Endometrium (tissue), 2 donors: ENCODE data around the gene HGS.
A peak's percentile ranks its signal among the peaks of the same experiment; 100 is the strongest.

Experiments
- FAIRE-seq: peaks from 2 replicates; lab custom pipeline; 2012; peaks lifted over from hg19 to GRCh38; lab: Jason Lieb, UNC
- donor health status: control.
- donor health status: control.

The HGS gene, protein sequence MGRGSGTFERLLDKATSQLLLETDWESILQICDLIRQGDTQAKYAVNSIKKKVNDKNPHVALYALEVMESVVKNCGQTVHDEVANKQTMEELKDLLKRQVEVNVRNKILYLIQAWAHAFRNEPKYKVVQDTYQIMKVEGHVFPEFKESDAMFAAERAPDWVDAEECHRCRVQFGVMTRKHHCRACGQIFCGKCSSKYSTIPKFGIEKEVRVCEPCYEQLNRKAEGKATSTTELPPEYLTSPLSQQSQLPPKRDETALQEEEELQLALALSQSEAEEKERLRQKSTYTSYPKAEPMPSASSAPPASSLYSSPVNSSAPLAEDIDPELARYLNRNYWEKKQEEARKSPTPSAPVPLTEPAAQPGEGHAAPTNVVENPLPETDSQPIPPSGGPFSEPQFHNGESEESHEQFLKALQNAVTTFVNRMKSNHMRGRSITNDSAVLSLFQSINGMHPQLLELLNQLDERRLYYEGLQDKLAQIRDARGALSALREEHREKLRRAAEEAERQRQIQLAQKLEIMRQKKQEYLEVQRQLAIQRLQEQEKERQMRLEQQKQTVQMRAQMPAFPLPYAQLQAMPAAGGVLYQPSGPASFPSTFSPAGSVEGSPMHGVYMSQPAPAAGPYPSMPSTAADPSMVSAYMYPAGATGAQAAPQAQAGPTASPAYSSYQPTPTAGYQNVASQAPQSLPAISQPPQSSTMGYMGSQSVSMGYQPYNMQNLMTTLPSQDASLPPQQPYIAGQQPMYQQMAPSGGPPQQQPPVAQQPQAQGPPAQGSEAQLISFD

DNA sequence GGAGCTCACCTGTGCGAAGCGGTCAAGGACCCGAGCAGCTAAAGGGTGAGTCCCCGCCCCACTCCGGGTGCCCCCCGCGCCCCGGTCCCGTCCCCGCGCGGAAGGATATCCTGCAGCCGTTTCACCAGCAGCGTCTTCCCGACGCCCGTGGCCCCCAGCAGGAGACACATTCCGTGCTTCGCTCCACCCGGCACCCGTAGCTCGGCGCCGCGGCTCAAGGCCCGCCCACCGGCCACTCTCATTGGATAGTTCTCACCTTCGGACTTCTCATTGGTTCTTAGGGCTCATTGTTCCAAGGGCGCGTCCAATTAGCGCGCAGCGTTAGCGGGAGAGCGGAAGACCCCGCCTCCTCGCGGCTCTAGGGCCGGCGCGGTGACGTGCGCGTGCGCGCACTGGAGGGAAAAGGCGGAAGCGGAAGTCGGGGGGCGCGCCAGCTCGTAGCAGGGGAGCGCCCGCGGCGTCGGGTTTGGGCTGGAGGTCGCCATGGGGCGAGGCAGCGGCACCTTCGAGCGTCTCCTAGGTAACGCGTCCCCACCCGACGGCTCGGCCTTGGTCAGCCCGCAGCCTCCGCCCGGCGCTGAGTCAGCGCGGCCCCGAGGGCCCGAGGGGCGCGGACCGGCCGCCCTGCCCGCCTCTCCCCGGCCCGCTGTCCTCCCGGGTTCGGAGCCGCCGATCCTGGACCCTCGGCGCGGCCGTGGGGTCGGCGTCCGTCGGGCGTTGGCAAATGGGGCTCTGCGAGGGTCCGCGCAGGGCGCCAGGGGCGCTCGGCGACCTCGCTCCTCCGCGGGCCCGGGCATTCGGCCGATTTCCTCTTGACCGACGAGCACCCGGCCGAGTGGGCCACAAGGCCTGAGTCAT lies at the start of gene HGS, which contains the start of gene ARL16:
Gene HGS, plus strand, starts transcription at position 428 of the 858 bp plus-strand sequence. Its CDS starts 56 bp downstream, at position 484.
Gene ARL16, minus strand, starts transcription at position 214 of the 858 bp plus-strand sequence. Its CDS starts 44 bp downstream, at position 170.
- FAIRE-seq, result peak; percentile 98

DNA sequence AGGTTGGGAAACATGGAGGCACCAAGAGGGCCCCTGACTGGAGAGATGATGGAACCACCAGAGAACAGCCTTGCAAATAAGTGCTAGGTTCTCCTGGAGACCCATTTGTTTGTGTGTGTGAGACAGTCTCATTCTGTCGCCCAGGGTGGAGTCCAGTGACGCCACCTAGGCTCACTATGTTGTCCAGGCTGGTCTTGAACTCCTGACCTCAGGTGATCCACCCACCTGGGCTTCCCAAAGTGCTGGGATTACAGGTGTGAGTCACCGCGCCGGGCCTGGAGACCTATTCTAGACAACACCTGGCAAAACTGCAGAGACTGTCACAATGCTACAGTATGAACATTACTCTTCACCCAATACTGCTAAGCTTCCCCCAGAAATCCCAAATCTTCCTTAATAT lies 48.4 kb upstream of the HGS start:
- FAIRE-seq, result no peak

DNA sequence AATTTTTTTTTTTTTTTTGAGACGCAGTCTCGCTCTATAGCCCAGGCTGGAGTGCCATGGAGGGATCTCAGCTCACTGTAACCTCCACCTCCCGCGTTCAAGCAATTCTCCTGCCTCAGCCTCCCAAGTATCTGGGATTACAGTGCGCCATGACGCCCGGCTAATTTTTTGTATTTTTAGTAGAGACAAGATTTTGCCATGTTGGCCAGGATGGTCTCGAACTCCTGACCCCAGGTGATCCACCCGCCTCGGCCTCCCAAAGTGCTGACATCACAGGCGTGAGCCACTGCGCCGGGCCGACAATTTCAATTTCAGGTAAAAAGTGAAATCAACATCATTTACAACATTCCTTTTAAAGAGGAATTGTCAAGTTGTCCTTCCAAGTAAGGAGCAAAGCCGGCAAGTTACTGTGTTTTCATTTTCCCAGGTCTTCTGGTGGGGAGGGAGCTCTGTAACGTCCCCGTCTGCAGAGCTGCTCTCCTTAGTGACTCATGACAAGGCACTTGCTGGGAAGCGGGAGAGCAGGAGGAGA lies 47.8 kb upstream of the HGS start:
- FAIRE-seq, result no peak

DNA sequence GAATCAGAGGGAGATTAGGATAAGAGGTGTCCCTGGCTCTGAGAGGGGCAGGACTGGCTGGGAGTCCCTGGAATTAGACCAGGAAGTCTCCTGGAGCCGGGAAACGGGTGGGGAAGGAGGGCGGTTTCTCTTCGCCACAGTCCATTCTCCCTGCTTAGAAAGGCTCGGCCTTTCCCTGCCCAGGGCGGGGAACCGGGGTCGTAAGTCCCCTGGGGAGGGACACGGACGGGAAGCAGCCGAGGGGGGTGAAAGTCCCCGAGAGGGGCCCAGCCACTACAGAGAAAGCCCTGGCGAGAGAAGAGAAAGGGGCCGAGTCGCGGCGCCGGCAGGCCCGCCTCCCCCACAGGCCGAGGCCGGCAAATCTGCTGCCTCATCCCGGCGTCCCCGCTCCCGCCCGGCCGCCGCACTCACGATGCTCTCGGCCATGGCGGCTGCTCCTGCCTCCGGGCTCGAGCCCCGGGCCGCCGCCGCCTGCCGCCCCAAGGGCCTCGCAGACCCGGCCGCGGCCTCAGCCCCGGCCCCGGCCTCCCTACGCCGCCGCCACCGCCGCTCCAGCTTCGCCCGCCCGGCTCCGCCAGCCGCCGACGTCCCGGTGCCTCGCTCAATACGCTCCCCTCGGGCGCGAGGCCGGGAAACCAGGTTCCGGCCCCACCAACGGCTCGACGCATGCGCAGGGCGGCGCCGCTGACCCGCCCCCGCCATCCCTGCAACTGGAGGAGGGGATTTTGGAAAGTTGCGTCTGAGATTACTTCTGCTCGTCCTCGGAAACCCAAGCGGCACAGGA lies 47.1 kb upstream of the HGS start, which contains the start of the genes NPLOC4 and TSPAN10:
Gene NPLOC4, minus strand, starts transcription at position 608 of the 784 bp plus-strand sequence. Its CDS starts 182 bp downstream, at position 426.
Gene TSPAN10, plus strand, starts transcription at position 692 of the 784 bp plus-strand sequence. CDS start 5,217 bp downstream, outside the sequence.
- no peak for FAIRE-seq

DNA sequence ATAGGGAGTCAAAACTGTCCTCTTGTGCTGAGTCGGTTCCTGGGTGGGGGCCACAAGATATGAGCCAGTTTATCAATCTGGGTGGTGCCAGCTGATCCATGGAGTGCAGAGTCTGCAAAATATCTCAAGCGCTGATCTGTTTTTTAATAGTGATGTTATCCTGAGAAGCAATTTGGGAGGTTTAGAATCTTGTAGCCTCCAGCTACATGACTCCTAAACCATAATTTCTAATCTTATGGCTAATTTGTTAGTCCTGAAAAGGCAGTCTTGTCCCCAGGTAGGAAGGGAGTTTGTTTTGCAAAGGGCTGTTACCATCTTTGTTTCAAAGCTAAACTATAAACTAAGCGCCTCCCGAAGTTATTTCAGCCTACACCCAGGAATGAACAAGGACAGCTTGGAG lies 45.1 kb upstream of the HGS start:
- FAIRE-seq, result no peak

DNA sequence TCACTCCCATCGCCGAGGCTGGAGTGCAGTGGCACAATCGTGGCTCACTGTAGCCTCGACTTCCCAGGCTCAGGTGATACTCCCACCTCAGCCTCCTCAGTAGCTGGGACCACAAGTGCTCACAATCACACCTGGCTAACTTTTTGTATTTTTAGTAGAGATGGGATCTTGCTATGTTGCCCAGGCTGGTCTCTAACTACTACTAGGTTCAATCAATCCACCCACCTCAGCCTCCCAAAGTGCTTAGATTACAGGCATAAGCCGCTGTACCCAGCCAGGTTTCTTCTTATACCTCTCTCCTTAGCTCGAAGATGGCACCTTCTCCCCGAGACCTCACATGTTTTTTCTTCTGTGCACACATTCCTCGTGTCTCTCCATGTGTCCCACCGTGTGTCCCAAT lies 43.8 kb upstream of the HGS start:
- no peak for FAIRE-seq

DNA sequence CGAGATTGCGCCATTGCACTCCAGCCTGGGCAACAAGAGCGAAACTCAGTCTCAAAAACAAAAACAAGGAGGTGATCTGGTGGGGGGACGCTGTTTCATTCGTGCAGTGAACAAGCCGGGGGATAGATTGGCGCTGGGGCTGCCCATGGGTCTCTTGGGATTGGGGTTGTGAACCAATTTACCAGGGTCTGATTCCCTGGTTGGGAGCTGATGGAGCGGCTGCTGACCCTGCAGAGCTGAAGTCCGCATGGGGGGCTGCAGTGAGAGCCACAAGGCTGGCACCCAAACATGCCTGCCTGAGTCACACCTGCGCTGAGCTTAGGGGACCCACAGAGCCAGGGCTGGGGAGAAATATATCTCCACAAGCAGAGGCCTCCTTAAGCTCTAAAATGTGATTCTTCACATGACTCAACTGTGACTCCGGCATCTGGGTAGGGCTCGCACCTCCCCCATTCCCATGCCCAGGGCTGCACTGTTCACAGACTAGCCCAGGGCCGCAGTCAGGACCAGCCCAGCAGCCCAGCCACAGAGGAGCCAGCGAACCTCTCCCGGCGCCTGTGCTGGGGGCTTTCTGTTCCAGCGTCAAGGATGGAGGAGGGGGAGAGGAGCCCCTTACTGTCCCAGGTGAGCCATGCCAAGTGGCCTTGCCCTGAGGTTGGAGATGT lies 41.9 kb upstream of the HGS start:
- no peak for FAIRE-seq

DNA sequence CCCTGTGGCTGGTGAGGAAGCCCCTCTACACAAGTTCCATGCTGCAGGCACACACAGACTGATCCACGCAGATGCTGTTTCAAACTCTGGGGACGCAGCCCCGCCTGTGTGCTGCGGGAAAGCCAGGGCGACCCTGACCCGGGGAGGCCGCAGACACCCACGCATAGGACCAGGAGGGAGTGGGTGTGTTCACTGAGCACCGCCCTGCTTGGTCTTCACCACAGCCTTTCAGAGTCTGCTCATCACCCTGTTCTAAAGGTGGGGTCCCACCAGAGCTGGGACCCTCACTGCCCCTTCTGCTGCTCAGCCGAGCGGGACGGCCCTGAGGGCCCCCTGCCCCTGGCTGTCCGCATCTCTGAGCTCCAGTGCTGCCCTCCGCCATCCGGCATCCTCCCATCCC lies 39.3 kb upstream of the HGS start:
- no peak for FAIRE-seq

DNA sequence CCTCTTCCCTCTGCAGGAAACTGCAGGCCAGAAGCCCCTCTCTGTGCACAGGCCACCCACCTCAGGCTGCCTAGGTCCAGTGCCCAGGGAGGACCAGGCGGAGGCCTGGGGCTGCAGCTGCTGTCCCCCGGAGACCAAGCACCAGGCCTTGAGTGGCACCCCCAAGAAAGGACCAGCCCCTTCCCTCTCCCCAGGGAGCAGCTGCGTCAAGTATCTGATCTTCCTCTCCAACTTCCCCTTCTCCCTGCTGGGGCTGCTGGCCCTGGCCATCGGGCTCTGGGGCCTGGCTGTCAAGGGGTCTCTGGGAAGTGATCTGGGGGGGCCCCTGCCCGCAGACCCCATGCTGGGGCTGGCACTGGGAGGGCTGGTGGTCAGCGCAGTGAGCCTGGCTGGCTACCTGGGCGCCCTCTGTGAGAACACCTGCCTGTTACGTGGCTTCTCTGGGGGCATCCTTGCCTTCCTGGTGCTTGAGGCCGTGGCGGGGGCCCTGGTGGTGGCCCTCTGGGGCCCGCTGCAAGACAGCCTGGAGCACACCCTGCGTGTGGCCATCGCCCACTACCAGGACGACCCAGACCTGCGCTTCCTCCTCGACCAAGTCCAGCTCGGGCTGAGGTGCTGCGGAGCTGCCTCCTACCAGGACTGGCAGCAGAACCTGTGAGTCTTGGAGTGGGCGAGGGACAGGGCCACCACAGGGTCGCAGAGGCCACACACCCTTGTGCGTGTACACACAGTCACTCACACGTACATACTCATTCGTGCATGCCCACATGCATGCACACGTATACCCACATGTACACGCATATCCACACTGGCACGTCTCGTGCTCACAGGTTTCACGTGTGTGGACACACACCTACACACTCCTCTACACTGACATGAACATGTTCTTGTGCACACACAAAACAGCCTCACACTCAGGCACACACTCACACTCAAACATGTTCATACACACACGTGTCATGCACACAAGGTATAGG lies 38.5 kb upstream of the HGS start:
- FAIRE-seq, result no peak

DNA sequence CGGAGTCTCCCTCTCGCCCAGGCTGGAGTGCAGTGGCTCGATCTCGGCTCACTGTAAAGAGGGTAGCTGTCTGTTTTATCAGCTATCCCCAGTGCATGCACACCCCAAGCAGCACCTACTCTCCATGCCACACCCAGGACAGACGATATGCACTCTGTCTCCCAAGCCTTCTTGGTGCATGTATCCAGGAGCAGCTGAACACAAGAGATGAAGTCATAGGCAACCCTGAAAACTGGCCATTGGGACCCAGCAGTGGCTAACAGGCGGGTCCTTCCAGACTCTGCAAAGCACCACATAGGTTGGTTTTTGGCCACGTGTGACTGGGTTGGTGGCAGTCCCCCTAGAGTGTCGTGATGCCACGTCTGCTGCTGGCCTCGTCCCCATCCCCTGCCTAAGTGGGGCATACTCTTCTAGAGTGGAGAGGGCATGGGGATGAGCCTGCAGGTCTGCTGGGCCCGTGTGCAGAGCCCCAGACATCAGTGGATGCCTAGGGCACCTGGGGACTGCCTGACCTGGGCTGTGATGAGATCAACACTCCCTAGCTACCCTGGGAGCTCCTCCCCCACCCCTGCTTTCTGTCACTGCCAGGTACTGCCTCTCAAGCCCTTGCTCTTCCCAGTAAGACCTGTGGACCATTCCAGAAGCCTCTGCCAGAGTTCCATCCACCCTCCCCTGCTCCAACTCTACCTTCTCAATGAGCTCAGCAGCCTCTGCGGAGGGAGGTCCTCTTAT lies 36.8 kb upstream of the HGS start:
- FAIRE-seq, result no peak

DNA sequence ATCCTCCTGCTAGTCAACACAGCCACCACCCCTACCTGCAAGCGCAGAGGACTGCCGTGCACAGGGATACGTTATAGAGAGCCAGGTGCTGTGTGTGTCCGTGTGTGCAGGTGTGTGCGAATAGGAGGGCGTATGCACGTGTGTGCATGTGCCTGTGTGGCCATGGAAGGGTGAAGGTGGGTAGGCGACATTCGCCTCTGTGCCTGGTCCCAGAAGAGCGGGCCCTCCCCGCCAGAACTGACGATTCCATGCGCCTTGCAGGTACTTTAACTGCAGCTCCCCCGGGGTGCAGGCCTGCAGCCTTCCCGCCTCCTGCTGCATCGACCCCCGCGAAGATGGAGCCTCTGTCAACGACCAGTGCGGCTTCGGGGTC lies 36.2 kb upstream of the HGS start:
- no peak for FAIRE-seq

DNA sequence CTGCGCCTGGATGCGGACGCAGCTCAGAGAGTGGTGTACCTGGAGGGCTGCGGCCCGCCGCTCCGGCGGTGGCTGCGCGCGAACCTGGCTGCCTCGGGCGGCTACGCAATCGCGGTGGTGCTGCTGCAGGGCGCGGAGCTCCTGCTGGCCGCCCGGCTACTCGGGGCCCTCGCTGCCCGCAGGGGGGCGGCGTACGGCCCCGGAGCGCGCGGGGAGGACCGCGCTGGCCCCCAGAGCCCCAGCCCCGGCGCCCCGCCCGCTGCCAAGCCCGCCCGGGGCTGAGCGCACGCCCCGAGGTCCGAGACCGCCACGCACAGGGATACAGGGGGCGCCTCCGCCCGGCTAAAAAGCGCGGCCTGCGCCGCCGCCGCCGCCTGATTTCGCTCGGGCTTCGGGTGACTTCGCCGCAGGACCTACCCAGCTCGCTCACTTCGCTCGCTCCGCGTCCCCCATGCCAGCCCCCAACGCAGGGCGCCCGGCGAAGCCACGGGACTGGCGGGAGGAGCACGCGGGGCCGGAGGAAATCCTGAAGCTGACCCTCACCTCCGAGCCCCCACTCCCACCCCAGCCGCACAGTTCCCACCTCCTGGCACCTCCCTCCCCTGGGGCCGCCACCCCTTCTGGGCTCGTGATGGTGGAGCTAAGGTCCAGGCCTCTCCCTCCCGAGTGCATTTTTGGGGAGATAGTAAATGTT lies 35.7 kb upstream of the HGS start:
- no peak for FAIRE-seq

DNA sequence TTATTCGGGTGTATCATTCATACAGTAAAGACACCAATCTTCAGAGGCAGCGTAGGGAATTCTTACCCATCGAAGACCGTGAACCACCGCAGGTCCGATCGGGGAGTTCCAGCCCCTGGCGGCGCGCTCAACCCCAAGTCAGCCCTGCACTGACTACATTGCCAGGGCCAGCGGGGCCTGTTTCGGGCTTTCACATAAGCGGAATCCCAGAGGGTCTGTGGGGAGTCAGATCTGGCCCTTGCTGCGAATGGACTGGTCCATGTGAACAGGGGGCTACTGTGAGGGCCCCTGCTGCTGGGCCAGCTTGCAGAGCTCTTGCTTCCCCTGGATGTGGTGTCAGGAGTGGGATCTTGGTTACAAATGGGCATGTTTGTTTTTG lies 35.1 kb upstream of the HGS start:
- no peak for FAIRE-seq

DNA sequence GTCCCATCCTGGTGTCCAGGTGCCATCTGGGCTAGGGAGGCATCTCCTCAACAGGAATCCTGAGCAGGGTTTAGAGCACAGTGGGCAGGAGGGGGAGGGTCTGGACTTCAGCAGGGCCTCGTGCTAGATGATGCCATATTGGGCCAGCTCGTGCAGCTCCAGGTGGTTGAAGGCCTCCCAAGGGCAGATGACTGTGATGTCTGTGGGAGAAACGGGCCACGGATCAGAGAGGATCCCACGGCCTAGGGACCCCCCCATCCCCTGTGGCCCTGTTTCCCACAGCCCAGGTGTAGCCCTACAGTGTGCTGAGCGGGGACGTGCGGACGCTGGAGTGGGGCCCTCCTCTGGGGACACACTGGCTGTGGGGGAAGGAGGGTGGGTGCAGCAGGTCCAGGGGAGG lies 32.9 kb upstream of the HGS start:
- no peak for FAIRE-seq

DNA sequence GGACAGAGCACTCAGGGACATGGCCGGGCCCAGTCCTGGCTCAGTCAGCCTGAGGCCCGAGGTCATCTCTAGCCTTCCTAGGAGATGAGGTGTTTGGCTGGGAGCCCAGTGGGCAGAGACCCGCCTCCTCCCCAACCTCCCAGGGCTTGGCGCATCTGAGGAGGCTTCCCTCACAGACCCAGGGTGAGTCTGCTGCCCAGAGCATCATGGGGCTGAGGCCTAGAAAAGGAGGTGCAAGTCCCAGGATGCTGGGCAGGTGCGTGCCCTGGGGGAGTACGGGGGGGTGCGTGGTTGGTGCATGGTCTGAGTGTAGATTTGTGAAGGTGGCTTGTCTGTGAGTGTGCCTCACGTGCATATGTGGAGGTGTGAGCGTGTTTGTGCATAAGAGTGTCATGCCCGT lies 32.1 kb upstream of the HGS start:
- no peak for FAIRE-seq

DNA sequence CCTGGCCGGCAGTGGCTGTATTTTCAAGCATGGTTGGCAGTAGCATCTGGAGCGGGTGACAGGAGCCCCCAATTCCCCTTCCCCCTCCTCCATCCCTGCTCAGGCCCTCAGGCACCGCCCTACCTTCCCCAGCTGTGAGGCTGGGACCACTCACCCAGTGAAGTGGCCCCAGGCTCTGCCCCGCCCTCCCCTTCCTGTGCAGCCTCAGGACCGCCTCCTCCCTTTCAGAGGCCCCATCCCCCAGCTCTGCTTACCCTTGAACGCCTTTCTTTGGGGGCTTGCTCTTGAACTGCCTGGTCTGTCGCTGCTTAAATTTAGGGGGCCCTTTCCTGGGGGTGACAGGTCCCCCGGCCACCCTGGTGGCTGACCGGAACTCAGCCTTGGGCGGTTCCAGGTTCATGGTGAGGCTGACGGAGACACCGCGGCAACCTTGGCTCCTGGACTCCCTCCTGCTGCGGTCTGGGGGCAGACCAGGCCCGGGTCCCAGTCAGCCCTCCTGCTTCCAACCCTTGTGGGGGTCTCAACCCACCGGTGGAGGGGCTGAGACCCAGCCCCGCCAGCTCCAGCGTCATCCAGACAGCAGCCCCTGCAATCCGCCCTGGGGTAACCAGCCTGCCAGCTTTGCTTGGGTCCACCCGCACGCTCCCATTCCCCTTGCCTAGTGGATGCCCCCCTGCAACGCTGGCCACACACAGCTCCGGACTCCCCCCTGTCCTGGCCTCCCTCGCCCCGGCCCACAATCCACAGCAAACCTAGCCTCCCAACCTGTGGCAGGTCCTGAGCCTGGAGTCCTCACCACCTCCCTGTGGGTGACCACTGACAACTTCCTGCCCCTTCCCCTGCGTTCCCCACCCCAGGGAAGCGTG lies 30.7 kb upstream of the HGS start:
- no peak for FAIRE-seq
